Measurements from ENCODE around the gene MYL6B. TPM values are rescaled to one million over a fixed set of nuclear protein-coding genes. Genes with fewer than 3 reads are reported as not detected.

The MYL6B gene
- total RNA-seq, 4 donors from 2014 or later, result 33.4 to 115 (median 48.1) TPM

GRCh38 chr12:56130876-56131275, 21.5 kb upstream of the MYL6B start:
- Histone ChIP-seq H3K36me3 (peaks cover 20 to 32% of the 10 kb centered on the region in 2 donors), H3K27ac (no peak overlapping the region)
- TF ChIP-seq CTCF (IDR thresholded peaks at IDR 0.05), result no peak

GRCh38 chr12:56134897-56135296, 17.5 kb upstream of the MYL6B start:
- H3K36me3 ChIP-seq, result peaks cover 42 to 58% of the 10 kb centered on the region in 2 donors
- H3K27ac ChIP-seq, result no peak overlapping the region
- DNase-seq, result no peak
- H3K9me3 ChIP-seq, result no peaks in the 10 kb centered on the region
- H3K27me3 ChIP-seq, result no peaks in the 10 kb centered on the region
- TF ChIP-seq CTCF (IDR thresholded peaks at IDR 0.05) (no peak), POLR2A (IDR thresholded peaks at IDR 0.05) (no peak)
- intact Hi-C loops (cut with DNase I), result no loop called here
- WGBS, 2 donors, result 97 to 98% methylated on average over 6 of the region's 6 CpGs
- no peak overlapping the region for H3K4me3 ChIP-seq (replicated peaks in 1 of 3)
- H3K4me1 ChIP-seq, result peaks cover 0 to 6% of the 10 kb centered on the region in 2 donors

More at GRCh38 chr12:56130876-56131275, 21.5 kb upstream of the MYL6B start:
- H3K4me3 ChIP-seq (replicated peaks in 1 of 3), result no peak overlapping the region
- H3K27me3 ChIP-seq, result no peaks in the 10 kb centered on the region
- peaks cover 21 to 28% of the 10 kb centered on the region in 2 donors for H3K4me1 ChIP-seq
- intact Hi-C loops (cut with DNase I), result no loop called here
- WGBS, 2 donors, result 85 to 90% methylated on average over 4 of the region's 4 CpGs
- no peaks in the 10 kb centered on the region for H3K9me3 ChIP-seq
- DNase-seq, result no peak

GRCh38 chr12:56137853-56138571, 14.4 kb upstream of the MYL6B start:
- Histone ChIP-seq H3K9me3 (no peaks in the 10 kb centered on the region), H3K27ac (no peak overlapping the region), H3K4me3 (replicated peaks in 1 of 3) (no peak overlapping the region), H3K4me1 (peaks cover 0 to 8% of the 10 kb centered on the region in 2 donors), H3K27me3 (no peaks in the 10 kb centered on the region), H3K36me3 (peaks cover 40 to 43% of the 10 kb centered on the region in 2 donors)
- intact Hi-C loops (cut with DNase I), result no loop called here
- DNase-seq, result no peak
- TF ChIP-seq CTCF (IDR thresholded peaks at IDR 0.05), result no peak
- no peak for TF ChIP-seq POLR2A (IDR thresholded peaks at IDR 0.05)
- 92 to 93% methylated on average over 13 to 14 of the region's 14 CpGs for WGBS, 2 donors

GRCh38 chr12:56141946-56142784, 10.2 kb upstream of the MYL6B start:
- no peaks in the 10 kb centered on the region for H3K27me3 ChIP-seq
- intact Hi-C loops (cut with DNase I), result no loop called here
- H3K9me3 ChIP-seq, result no peaks in the 10 kb centered on the region
- 92% methylated on average over 19 of the region's 19 CpGs for WGBS, 2 donors
- no peak for DNase-seq
- no peak overlapping the region for H3K27ac ChIP-seq
- TF ChIP-seq CTCF (IDR thresholded peaks at IDR 0.05), result no peak
- no peak for TF ChIP-seq POLR2A (IDR thresholded peaks at IDR 0.05)
- H3K4me1 ChIP-seq, result peaks cover 4 to 19% of the 10 kb centered on the region in 2 donors
- no peak overlapping the region for H3K4me3 ChIP-seq (replicated peaks in 1 of 3)
- peaks cover 36 to 53% of the 10 kb centered on the region in 2 donors for H3K36me3 ChIP-seq

- peaks cover 4 to 20% of the 10 kb centered on the region in 2 donors for H3K4me1 ChIP-seq
- H3K4me3 ChIP-seq (replicated peaks in 1 of 3), result no peak overlapping the region
- H3K27ac ChIP-seq, result peak overlapping the region; percentile 6 to 63 (median 20)
- peaks cover 26 to 43% of the 10 kb centered on the region in 2 donors for H3K36me3 ChIP-seq
- intact Hi-C loops (cut with DNase I), result no loop called here
- DNase-seq, result no peak
- H3K27me3 ChIP-seq, result no peaks in the 10 kb centered on the region
- TF ChIP-seq CTCF (IDR thresholded peaks at IDR 0.05) (no peak), POLR2A (IDR thresholded peaks at IDR 0.05) (no peak)
- WGBS, 2 donors, result 81 to 86% methylated on average over 4 of the region's 4 CpGs
- H3K9me3 ChIP-seq, result no peaks in the 10 kb centered on the region
Observed at GRCh38 chr12:56143217-56143616, 9.2 kb upstream of the MYL6B start.

Data from thyroid gland (tissue), 4 donors.